Measurements from ENCODE around the gene HMX3. TPM values are rescaled to one million over a fixed set of nuclear protein-coding genes. Genes with fewer than 3 reads are reported as not detected.

Gene HMX3
- total RNA-seq (2021; fragmentation: NEBNext Ultra II Directional; extraction: Animal tissue kit (Norgen Biotek cat#: 25700)) = 0.27 TPM in 1 of 2 replicates, not detected in the other
- polyA plus RNA-seq (2011; rRNA removed) = 0.05 and 0.25 TPM in 2 replicates
- polyA plus RNA-seq (2011; cell fraction: cytosol; rRNA removed) = 0.17 TPM
- 0.16 TPM for polyA plus RNA-seq (2011; cell fraction: nucleus; rRNA removed)
- 0.16 TPM in 1 of 4 replicates, not detected in the others for polyA plus RNA-seq (2012, experiment 1 of 2)
- not detected for polyA plus RNA-seq (2012, experiment 2 of 2)
- polyA plus RNA-seq (2013, experiment 1 of 2) = 0.14 TPM
- polyA plus RNA-seq (2013, experiment 2 of 2) = 0.11 TPM
- not detected in 2 replicates for polyA minus RNA-seq (2011; rRNA and poly(A)+ RNA removed)
- polyA minus RNA-seq (2011; cell fraction: cytosol; rRNA and poly(A)+ RNA removed) = not detected
- polyA minus RNA-seq (2011; cell fraction: nucleus; rRNA and poly(A)+ RNA removed) = not detected
- long read RNA-seq, experiment 1 = 0 reads
- long read RNA-seq, experiment 2 = 0 reads

DNA sequence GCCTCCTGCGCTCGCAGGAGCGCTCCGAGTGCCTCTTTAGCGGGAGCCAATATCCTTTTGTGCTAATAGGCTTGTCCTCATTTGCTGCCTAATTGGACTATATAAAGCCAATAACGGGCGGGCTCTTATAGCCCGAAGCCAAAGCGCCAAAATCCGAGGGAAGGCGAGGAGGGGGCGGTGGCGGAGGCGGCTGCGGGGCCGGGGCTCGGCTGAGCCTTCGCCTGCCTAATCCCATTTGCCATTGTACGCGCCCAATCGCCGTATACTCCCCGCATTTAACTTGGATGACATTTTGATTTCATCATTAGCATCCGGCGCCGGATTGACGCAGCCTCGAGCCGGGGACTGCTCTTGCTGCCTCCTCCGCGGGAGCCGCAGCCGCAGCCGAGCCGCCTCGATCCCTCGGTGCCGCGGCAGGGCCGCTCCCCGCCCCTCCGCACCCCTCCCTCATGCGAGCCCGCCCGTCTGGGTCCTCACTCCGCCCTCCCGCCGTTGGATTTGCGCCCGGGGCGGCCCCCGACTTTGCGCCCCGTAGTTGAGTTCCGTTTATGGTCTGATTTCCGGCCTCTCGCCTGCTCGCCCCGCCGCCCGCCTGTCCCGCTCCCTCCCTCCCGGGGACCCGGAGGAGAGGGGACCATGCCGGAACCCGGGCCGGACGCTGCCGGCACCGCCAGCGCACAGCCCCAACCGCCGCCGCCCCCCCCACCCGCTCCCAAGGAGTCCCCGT, at the start of gene HMX3:
Gene HMX3 (plus strand): TSS at position 556 of the 727 bp plus-strand sequence. CDS start 81 bp downstream, at position 637.
- Histone ChIP-seq H3K14ac (ENCODE audit: insufficient read length) (no peak within 1 kb of the TSS), H3K23me2 (ENCODE audit: low read depth, low read length) (peaks cover 21% of the 10 kb centered on the region; the same call in 1 of the 2 replicates), H2BK15ac (ENCODE audit: low read length) (peak within 1 kb of the TSS; percentile 10; the same call in 1 of the 2 replicates), H3K27ac (ENCODE audit: low read depth, low read length) (no peak within 1 kb of the TSS), H3K18ac (ENCODE audit: extremely low read depth, low read length) (peak within 1 kb of the TSS; percentile 17; the same call in 1 of the 2 replicates), H2BK12ac (ENCODE audit: low read depth, low read length) (peak within 1 kb of the TSS; percentile 94; the same call in 1 of the 2 replicates), H2BK20ac (ENCODE audit: low read length) (no peak within 1 kb of the TSS; the same call in 1 of the 2 replicates), H3K9me3 (ENCODE audit: insufficient read depth in 2 of 2, low read depth in 1 of 2, low read length in 1 of 2) (no peaks in the 10 kb centered on the region), H3K23ac (ENCODE audit: insufficient read length) (no peak within 1 kb of the TSS), H4K8ac (ENCODE audit: extremely low read depth, insufficient read depth, low read length) (peak within 1 kb of the TSS; percentile 63), H3K9ac (replicated peaks in 1 of 4; ENCODE audit: extremely low read depth in 1 of 4, low read depth in 3 of 4, low read length in 3 of 4) (no peak within 1 kb of the TSS), H2BK5ac (ENCODE audit: low read depth, low read length) (no peak within 1 kb of the TSS; the same call in 1 of the 2 replicates), H3K4ac (replicated peaks; ENCODE audit: insufficient read length, low read depth, low read length) (no peak within 1 kb of the TSS), H3K27me3 (replicated peaks in 1 of 4; ENCODE audit: control insufficient read depth in 3 of 4, extremely low read depth in 1 of 4, insufficient read depth in 3 of 4, low read length in 3 of 4) (peaks cover 71 to 99% (median 92%) of the 10 kb centered on the region in 4 experiments), H2BK120ac (replicated peaks; ENCODE audit: low read depth, low read length) (no peak within 1 kb of the TSS), H4K5ac (ENCODE audit: insufficient read length, low read depth, low read length) (no peak within 1 kb of the TSS), H2AFZ (ENCODE audit: low read length) (no peak within 1 kb of the TSS), H3K4me3 (ENCODE audit: extremely low read depth in 1 of 4, insufficient read depth in 2 of 4, low read depth in 3 of 4, low read length in 4 of 4) (peak within 1 kb of the TSS; percentile 37 to 59 (median 48)), H3K79me2 (ENCODE audit: control insufficient read depth in 1 of 2, insufficient read depth in 2 of 2, low read length in 2 of 2) (no peaks in the 10 kb centered on the region), H3K56ac (replicated peaks; ENCODE audit: insufficient read length, low read depth, low read length) (no peak within 1 kb of the TSS), H4K20me1 (replicated peaks in 1 of 2; ENCODE audit: control insufficient read depth in 1 of 2, insufficient read depth in 2 of 2, low read length in 2 of 2) (peaks cover 1 to 12% of the 10 kb centered on the region in 2 experiments), H3K4me2 (ENCODE audit: insufficient read depth in 1 of 2, low read depth in 2 of 2, low read length in 2 of 2) (peak within 1 kb of the TSS; percentile 48 to 95), H3K79me1 (ENCODE audit: low read depth, low read length) (no peaks in the 10 kb centered on the region), H2AK5ac (ENCODE audit: low read depth, low read length) (no peak within 1 kb of the TSS), H4K91ac (replicated peaks; ENCODE audit: insufficient read length, low read length) (peak within 1 kb of the TSS; percentile 8), H3K36me3 (ENCODE audit: control insufficient read depth in 2 of 4, insufficient read depth in 4 of 4, low read length in 3 of 4) (no peaks in the 10 kb centered on the region; a peak in 1 of 8 replicates), H3K4me1 (replicated peaks in 1 of 4; ENCODE audit: control insufficient read depth in 3 of 4, insufficient read depth in 4 of 4, low read length in 3 of 4) (peaks cover 7 to 43% (median 28%) of the 10 kb centered on the region in 4 experiments)
- POLR2A ChIA-PET (ENCODE audit: partially characterized antibody) = interaction anchor here (2.7 to 2.8 kb wide), 2 partner anchors 9 to 14 kb away, joined by 31 to 35 read pairs; partner anchors contain the start of gene HMX2
- 10% methylated on average over 22 of the region's 76 CpGs; no CpG with 5 or more reads in 1 of the 2 experiments for WGBS, 2 experiments (ENCODE audit: extremely low coverage in 1 of 2, insufficient coverage in 1 of 2, insufficient read length in 1 of 2, insufficient replicate concordance in 2 of 2, low coverage in 1 of 2, low lambda C conversion rate in 2 of 2, missing lambda C conversion rate in 1 of 2)
- CTCF ChIA-PET (ENCODE audit: partially characterized antibody) = interaction anchor here (2.9 to 3.2 kb wide), 3 partner anchors 8 to 18 kb away, joined by 14 to 35 read pairs (median 29); no protein-coding TSS in a partner anchor
- FAIRE-seq = no peak
- peak in 1 of 2 experiments; percentile 85 for DNase-seq (ENCODE audit: low read depth in 1 of 2, low spot score in 2 of 2)
- peak; percentile 81 for TF ChIP-seq SRF (IDR thresholded peaks at IDR 0.05; ENCODE audit: low read depth, low read length)
- TF ChIP-seq KDM4A (IDR thresholded peaks at IDR 0.05; ENCODE audit: low read depth, low read length, severe bottlenecking) = peak; percentile 2
- peak; percentile 61; the same call in 1 of the 2 replicates for TF ChIP-seq EGR1 (IDR thresholded peaks at IDR 0.05; ENCODE audit: borderline replicate concordance, low read depth, low read length)
- no peak for TF ChIP-seq JUN (IDR thresholded peaks at IDR 0.05; ENCODE audit: low read depth, low read length)
- peak; percentile 20 for TF ChIP-seq ASH2L (IDR thresholded peaks at IDR 0.05; ENCODE audit: low read length)
- TF ChIP-seq KDM1A (IDR thresholded peaks at IDR 0.05; ENCODE audit: borderline replicate concordance, low read length) = 0 out of 2 replicates have a peak, but pooled peaks have one; percentile 52
- TF ChIP-seq, protein P1, sequence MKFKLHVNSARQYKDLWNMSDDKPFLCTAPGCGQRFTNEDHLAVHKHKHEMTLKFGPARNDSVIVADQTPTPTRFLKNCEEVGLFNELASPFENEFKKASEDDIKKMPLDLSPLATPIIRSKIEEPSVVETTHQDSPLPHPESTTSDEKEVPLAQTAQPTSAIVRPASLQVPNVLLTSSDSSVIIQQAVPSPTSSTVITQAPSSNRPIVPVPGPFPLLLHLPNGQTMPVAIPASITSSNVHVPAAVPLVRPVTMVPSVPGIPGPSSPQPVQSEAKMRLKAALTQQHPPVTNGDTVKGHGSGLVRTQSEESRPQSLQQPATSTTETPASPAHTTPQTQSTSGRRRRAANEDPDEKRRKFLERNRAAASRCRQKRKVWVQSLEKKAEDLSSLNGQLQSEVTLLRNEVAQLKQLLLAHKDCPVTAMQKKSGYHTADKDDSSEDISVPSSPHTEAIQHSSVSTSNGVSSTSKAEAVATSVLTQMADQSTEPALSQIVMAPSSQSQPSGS (IDR thresholded peaks at IDR 0.05; ENCODE audit: low read length) = no peak
